Measurements from ENCODE around the gene CCDC102A.

Gene CCDC102A

DNA sequence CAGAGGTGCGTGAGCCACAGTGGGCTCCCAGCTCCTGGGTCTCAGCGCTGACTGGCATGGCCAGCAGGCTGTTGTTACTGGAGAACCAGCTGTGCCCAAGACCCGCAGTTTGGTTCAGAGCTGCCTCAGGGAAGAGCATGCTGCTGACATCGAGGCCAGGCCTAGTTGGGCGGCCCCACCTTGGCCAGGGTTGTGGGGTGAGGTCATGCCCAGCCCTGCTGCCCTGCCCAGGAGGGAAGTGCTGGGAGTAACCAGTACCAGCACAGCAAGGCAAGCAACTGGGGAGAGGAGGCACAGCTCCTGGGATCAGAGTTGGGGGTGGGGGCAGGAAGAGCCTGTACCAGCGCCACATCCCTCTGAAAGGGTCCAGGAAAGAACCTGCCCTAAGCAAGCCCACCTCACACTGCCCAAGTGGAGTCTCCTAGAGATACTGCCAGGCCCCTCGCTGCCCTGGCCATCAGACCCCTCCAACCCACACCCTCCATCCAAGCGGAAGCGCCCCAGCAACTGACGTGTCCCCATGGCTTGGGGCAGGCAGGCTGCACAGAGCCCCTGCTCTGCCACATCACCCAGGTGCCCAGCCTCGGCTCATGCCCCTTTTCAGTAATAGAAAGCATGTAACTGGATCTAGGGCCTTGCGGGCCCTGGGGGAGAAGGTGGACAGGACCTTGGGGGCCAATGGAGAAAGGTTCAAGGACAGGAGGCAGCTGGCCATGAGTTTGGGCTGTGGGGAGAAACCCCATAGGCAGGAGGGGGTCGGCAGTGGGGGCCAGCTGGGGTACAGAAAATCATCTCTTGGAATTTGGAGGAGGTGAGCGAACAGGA is 51.1 kb downstream of the CCDC102A start:
- Histone ChIP-seq H3K9me3 (ENCODE audit: low read length) (peaks cover 3% of the 10 kb centered on the region), H3K4me1 (ENCODE audit: insufficient read depth, low read length) (peaks cover 12% of the 10 kb centered on the region)

GRCh38 chr16:57484515-57485005 is 51.8 kb downstream of the CCDC102A start:
- Histone ChIP-seq H3K9me3 (ENCODE audit: low read length) (peaks cover 3% of the 10 kb centered on the region), H3K4me1 (ENCODE audit: insufficient read depth, low read length) (peaks cover 17% of the 10 kb centered on the region), H3K36me3 (ENCODE audit: insufficient read depth, low read length) (no peaks in the 10 kb centered on the region), H3K27me3 (ENCODE audit: insufficient read depth, low read length) (peaks cover 15% of the 10 kb centered on the region), H2AFZ (ENCODE audit: low read depth, low read length) (no peak overlapping the region), H3K4me3 (ENCODE audit: low read length) (no peak overlapping the region)

More for the DNA sequence above, 51.1 kb downstream of the CCDC102A start:
- Histone ChIP-seq H2AFZ (ENCODE audit: low read depth, low read length) (no peak overlapping the region), H3K27me3 (ENCODE audit: insufficient read depth, low read length) (peaks cover 15% of the 10 kb centered on the region), H3K4me3 (ENCODE audit: low read length) (peak overlapping the region; percentile 39), H3K36me3 (ENCODE audit: insufficient read depth, low read length) (no peaks in the 10 kb centered on the region)

DNA sequence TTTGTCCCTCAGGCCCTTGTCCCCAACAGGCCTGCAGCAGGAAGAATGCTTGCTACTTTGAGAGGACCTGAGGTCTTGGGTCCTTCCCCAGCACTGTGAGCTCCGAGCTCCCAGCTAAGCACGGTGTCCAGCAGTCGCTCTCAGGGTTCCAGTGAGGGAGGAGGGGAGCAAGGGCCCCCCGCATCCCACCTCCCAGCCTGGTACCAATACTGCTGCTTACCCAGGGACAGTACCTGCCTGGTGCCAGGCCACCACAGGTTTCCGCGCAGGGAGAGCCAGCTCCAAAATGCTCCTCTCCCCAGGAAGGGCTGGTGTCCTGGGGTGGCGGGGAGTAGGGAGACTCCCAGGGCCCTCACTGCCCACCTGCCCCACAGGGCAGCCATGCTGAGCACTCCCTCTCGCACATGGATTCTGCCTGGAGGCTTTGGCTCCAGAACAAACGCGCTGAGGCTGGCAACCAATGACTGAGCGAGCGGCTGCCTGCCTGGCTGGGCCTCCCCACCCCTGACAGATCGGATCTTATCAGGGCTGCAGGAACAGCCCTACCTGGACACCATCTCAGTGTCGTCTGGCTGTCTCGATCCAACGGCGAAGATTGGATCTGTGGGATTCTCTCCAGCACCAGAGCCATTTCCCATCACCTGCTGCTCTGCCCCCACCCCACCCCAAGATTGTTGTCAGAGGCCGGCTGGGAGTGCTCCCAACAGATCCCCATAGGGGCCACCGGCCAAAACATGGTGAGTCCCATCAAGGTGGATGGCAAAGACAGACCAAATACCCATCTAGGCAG is 52.5 kb downstream of the CCDC102A start:
- H3K4me3 ChIP-seq (ENCODE audit: low read length): no peak overlapping the region
- H2AFZ ChIP-seq (ENCODE audit: low read depth, low read length): no peak overlapping the region

GRCh38 chr16:57482845-57483545 is 53.4 kb downstream of the CCDC102A start:
- Histone ChIP-seq H3K36me3 (ENCODE audit: insufficient read depth, low read length) (no peaks in the 10 kb centered on the region), H3K4me1 (ENCODE audit: insufficient read depth, low read length) (peaks cover 30% of the 10 kb centered on the region), H3K9me3 (ENCODE audit: low read length) (no peaks in the 10 kb centered on the region), H3K4me3 (ENCODE audit: low read length) (no peak overlapping the region), H2AFZ (ENCODE audit: low read depth, low read length) (no peak overlapping the region), H3K27me3 (ENCODE audit: insufficient read depth, low read length) (peaks cover 19% of the 10 kb centered on the region)

More for the DNA sequence above, 52.5 kb downstream of the CCDC102A start:
- H3K4me1 ChIP-seq (ENCODE audit: insufficient read depth, low read length): peaks cover 23% of the 10 kb centered on the region
- H3K9me3 ChIP-seq (ENCODE audit: low read length): no peaks in the 10 kb centered on the region
- H3K27me3 ChIP-seq (ENCODE audit: insufficient read depth, low read length): peaks cover 19% of the 10 kb centered on the region
- H3K36me3 ChIP-seq (ENCODE audit: insufficient read depth, low read length): no peaks in the 10 kb centered on the region

GRCh38 chr16:57481421-57481820 is 55.0 kb downstream of the CCDC102A start:
- H3K36me3 ChIP-seq (ENCODE audit: insufficient read depth, low read length): no peaks in the 10 kb centered on the region
- no peaks in the 10 kb centered on the region for H3K9me3 ChIP-seq (ENCODE audit: low read length)
- H2AFZ ChIP-seq (ENCODE audit: low read depth, low read length): no peak overlapping the region
- H3K4me1 ChIP-seq (ENCODE audit: insufficient read depth, low read length): peaks cover 40% of the 10 kb centered on the region
- H3K4me3 ChIP-seq (ENCODE audit: low read length): no peak overlapping the region
- H3K27me3 ChIP-seq (ENCODE audit: insufficient read depth, low read length): peaks cover 19% of the 10 kb centered on the region

DNA sequence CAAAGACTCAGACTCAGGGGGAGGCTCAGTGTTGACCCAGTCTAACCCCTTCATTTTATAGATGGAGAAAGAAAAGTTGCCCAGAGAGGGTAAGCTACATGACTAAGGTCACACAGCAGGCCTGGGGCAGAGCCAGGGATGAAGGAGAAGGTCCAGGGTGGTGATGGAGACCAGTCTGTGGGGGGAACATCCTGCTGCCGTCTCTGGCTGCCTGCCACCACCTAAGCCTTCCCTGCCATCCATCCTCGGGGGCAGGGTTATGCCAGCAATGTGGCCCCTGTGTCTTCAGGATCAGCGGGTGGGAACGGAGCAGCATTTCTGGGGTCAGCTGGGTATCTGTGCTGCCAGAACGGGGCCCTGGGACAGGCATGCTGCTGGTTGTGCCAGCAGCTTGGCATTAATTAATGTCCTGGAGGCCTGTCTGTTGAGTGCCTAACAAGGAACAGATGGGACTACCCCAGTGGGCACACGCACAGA is 55.6 kb downstream of the CCDC102A start:
- Histone ChIP-seq H2AFZ (ENCODE audit: low read depth, low read length) (no peak overlapping the region), H3K4me1 (ENCODE audit: insufficient read depth, low read length) (peaks cover 38% of the 10 kb centered on the region), H3K27me3 (ENCODE audit: insufficient read depth, low read length) (peaks cover 17% of the 10 kb centered on the region), H3K36me3 (ENCODE audit: insufficient read depth, low read length) (no peaks in the 10 kb centered on the region), H3K9me3 (ENCODE audit: low read length) (no peaks in the 10 kb centered on the region), H3K4me3 (ENCODE audit: low read length) (no peak overlapping the region)

GRCh38 chr16:57479976-57480753 is 56.2 kb downstream of the CCDC102A start:
- H3K27me3 ChIP-seq (ENCODE audit: insufficient read depth, low read length): peaks cover 11% of the 10 kb centered on the region
- no peaks in the 10 kb centered on the region for H3K36me3 ChIP-seq (ENCODE audit: insufficient read depth, low read length)
- no peaks in the 10 kb centered on the region for H3K9me3 ChIP-seq (ENCODE audit: low read length)

DNA sequence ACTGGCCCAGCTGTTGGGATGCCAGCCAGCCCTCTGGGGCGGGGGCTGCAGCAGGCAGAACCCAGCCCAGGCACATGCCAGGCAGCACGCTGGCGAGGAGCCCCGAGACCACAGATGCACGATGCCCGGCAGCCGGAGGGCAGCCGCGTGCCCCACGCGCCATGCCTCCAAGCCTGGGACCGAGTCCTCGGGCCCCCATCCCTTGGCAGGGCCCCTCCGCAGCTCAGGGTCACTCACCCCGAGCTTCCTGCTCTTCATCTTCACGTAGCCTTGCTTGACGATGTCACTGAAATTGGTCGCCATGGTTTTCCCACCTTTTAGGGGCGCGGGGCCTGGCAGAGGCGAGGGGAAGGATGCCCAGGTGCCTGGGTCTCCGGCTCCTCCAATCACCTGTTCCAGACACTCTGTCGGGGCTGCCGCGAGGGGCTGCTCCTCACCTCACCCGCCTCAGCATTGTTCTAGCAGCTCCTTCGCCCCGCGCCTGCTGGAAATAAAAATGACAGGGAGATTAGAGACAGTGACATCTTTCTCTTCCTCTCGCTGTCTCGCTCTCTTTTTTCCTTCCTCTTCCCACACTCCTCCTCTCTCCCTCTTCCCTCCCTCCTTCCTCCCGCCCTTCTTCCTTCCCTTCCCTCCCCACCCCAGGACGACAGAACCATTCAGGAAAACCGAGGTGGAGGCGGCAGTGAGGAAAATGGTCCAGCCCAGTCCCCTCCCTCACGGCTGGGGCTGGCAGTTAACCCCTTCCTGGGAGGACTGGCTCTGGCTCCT is 57.0 kb downstream of the CCDC102A start:
- no peaks in the 10 kb centered on the region for H3K36me3 ChIP-seq (ENCODE audit: insufficient read depth, low read length)
- no peaks in the 10 kb centered on the region for H3K9me3 ChIP-seq (ENCODE audit: low read length)
- H3K4me3 ChIP-seq (ENCODE audit: low read length): peak overlapping the region; percentile 42
- peaks cover 4% of the 10 kb centered on the region for H3K27me3 ChIP-seq (ENCODE audit: insufficient read depth, low read length)
- H3K4me1 ChIP-seq (ENCODE audit: insufficient read depth, low read length): peaks cover 36% of the 10 kb centered on the region
- H2AFZ ChIP-seq (ENCODE audit: low read depth, low read length): peak overlapping the region; percentile 37

More at GRCh38 chr16:57479976-57480753, 56.2 kb downstream of the CCDC102A start:
- Histone ChIP-seq H3K4me1 (ENCODE audit: insufficient read depth, low read length) (peaks cover 36% of the 10 kb centered on the region), H2AFZ (ENCODE audit: low read depth, low read length) (peak overlapping the region; percentile 37), H3K4me3 (ENCODE audit: low read length) (peak overlapping the region; percentile 42)

DNA sequence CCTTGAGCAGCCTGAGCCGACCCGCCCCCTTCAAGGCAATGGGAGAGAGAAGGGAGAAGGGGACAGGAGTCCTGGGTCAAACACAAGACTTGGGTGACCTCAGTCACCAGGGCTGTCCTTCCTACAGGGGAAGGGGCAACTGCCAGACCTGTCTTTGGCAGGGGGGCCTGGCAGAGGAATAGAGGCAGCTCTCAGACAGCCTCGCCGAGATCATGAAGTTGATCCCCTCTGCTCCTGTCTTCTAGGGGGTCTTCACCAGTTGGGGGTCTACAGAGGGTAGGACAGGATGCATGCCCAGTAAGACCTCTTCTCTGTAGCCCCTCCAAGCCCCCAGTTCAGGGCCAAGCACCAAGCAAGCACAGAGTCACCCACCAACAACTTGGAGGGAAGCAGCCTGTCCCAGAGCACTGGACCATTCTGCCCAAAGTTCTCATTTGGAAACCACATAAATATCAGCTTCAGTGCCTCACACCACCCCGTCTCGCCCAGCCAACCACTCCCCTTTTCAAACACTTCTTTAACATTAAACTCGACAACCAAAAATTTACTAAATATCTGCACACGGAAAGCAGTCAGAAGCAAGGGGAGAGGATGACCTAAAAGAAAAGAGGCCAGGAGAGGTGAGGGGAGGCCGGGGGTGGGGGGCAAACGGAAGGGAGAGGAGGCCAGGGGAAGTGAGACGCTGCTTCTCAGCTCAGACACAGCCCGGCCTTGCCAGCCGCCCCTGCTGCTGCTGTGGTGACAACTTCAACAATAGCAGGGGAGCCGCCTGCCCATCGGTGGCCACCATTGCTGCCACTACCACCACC is 57.8 kb downstream of the CCDC102A start:
- Histone ChIP-seq H3K27me3 (ENCODE audit: insufficient read depth, low read length) (peaks cover 4% of the 10 kb centered on the region), H2AFZ (ENCODE audit: low read depth, low read length) (no peak overlapping the region), H3K4me1 (ENCODE audit: insufficient read depth, low read length) (peaks cover 36% of the 10 kb centered on the region), H3K4me3 (ENCODE audit: low read length) (peak overlapping the region; percentile 42), H3K9me3 (ENCODE audit: low read length) (no peaks in the 10 kb centered on the region), H3K36me3 (ENCODE audit: insufficient read depth, low read length) (peaks cover 2% of the 10 kb centered on the region)

DNA sequence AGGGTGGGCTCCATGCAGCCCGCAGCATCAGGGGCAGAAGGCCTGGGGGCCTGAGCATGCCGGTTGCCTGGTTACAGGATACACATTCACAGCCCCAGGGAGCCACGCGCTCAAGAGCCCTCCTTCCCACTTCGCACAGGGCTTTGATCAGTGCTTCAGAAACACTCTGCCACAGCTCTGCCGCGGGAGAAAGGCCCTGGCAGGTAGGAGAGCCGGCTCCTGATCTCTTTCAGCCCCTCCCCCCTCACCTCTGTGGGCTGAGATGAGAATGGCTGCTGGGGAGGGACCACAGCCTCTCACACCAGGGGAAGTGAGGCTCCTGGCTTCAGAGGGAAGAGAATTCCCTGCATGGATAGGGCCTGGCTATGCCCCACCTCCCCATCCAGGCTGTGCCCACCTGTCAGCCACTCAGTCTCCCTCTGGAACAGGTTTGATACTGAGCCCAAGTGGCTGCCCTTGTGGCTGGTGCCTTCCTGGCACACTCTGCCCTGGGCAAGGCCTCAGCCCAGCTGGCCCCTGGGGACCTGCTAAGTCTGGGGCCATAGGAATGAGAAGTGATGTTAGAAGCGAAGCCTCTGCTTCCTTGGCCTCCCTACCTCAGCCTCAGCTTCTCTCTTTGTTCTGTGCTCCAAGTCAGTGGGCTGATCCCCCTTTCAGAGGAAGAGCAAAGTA is 58.7 kb downstream of the CCDC102A start:
- Histone ChIP-seq H3K36me3 (ENCODE audit: insufficient read depth, low read length) (peaks cover 2% of the 10 kb centered on the region), H3K4me3 (ENCODE audit: low read length) (no peak overlapping the region), H2AFZ (ENCODE audit: low read depth, low read length) (no peak overlapping the region), H3K9me3 (ENCODE audit: low read length) (no peaks in the 10 kb centered on the region), H3K27me3 (ENCODE audit: insufficient read depth, low read length) (peaks cover 4% of the 10 kb centered on the region), H3K4me1 (ENCODE audit: insufficient read depth, low read length) (peaks cover 36% of the 10 kb centered on the region)
